Measurements from ENCODE around the gene RAB11FIP4.
"Not testable (repeated sequence)": the region's sequence is repeated elsewhere in the genome, so short reads cannot be mapped to it uniquely, and the experiment has no call there.

RAB11FIP4 gene

DNA sequence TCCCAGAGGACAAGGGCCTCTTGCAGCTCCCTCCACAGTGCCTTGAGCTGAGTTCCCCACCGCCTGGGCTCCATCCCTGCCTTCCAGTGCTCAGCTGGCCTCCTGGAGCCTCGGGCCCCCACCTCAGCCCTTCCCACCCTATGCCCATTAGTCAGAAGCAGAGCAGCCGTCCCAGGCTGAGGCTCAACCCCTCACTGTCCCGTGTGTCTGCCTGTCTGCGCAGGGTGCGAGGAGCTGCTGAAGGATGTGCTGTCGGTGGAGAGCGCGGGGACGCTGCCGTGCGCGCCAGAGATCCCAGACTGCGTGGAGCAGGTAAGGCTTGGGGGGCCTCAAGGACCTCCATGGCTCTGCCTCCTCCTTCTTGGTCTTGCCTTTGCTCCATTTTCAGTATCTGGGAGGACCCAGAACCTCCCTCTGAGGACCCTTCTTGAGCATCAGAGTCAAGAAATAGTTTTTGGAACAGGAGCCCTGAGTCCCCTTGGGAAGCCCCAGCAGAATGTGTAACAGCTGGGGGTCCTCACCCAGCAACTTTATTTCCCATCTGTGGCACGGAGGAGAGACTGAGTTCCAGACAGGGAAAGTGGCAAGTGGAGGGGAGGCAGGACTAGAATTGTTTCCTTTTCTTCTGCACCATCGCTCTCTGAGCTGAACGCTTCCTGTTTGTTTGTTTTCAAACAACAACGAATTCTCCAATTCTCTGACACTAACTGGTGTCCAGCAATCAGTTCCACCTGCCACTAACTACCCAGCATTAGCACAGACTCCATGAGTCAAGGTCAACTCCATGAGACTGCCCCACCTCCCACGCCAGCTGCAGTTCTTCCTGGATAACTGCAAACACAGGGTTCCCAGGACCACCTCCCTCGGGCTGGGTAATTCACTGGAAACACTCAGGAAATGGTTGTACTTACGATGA is 42.6 kb downstream of the RAB11FIP4 start:
- DNase-seq, result no peak

DNA sequence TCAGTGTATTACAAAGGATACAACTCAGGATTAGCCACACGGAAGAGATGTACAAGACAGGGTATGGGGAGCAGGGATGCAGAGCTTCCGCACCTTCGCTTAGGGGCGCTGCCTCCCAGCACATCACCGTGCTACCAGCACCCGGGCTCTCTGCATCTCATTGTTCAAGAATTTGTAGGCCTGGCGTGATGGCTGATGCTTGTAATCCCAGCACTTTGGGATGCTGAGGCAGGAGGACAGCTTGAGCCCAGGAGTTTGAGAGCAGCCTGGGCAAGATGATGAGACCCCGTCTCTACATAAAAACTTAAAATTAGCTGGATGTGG is 43.2 kb downstream of the RAB11FIP4 start:
- DNase-seq, result no peak

- DNase-seq, result no peak
Observed at GRCh38 chr17:31435581-31435980, 44.1 kb downstream of the RAB11FIP4 start.

DNA sequence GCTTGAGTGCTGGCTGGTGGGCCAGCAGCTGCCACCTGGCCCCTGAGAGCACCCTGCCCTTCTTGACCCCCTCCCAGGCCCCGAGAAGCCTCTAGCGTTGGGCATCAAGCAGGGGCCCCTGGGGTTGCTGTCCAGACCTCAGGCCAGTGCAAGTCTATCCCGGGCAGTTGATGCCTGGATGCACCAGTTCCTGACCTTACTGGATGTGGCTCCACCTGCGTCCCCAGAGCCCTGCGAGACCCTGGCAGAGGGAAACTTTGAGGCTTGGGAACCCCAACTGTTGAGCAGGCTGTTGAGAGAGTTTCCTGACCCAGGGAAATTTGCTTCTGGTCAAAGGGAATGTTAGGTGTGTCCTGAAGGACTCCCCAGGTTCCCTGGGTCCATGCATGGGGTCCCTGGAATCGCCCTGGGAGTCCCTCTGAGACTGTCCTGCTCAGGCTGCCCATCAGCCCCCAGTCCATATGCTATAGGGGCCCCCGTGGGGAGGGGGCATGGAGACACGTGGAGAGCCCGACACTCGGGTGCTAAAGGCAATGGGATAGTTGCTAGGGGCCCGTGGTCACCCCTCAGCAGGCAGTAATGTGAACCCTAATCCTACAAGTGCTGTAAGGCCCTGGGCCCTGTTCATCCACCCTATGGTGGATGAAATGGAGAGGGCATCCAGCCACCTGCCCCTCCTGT is 46.4 kb downstream of the RAB11FIP4 start:
- DNase-seq, result no peak

- no peak for DNase-seq
Observed at GRCh38 chr17:31439716-31440115, 48.2 kb downstream of the RAB11FIP4 start.

DNA sequence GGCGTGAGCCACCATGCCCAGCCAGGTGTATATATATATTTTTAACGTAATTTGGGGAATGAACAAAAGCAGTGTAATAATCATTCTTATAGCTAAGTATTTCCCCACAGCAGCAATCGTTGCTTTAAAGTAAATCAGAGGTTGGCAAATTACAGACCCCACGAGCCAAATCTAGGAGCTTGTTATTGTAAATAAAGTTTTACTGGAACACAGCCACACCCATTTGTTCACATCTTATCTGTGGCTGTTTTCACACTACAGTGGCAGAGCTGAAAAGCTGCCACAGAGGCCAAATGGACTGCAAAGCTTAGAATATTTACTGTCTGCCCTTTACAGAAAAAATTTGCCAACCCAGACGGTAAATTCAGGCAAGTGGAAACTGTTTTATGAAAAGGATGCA is 50.8 kb downstream of the RAB11FIP4 start:
- DNase-seq, result no peak

GRCh38 chr17:31442856-31443255 is 51.4 kb downstream of the RAB11FIP4 start:
- DNase-seq, result not testable (repeated sequence)

DNA sequence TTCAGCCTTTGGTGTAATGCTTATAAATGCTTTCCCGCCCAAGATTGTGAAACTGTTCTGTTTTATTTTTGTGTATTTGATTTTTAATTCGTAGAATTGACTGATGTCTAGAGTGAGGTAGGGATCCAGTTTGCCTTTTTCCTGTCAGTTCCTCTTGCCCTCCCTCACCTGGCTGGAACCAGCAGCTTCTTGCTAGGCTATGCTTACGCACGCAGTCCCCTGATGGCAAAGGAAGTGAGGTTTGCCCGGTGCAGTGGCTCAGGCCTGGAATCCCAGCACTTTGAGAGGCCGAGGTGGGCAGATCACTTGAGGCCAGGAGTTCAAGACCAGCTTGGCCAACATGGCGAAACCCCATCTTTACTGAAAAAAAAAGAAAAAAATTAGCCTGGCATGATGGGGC is 51.9 kb downstream of the RAB11FIP4 start:
- DNase-seq, result no peak

DNA sequence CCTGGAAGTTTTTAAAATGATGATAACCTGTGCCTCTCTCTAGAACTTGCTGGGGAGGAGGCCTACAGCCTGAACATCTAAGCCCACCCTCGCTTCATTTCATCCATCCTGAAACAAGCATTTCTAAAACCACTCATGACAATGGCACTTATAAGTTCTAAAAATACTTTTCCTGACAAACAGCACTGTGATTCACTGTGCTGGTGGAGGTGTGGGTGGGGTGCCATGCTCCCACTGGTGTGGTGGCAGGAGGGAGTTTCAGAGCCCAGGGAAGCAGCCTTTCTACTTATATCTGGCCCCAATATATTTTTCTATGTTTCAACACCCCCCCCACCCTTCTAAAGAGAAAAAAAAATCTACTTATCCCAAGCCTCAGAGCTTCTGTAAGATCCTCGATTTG is 52.6 kb downstream of the RAB11FIP4 start:
- DNase-seq, result no peak

- no peak for DNase-seq
Observed at GRCh38 chr17:31446195-31446967, 54.9 kb downstream of the RAB11FIP4 start.

DNA sequence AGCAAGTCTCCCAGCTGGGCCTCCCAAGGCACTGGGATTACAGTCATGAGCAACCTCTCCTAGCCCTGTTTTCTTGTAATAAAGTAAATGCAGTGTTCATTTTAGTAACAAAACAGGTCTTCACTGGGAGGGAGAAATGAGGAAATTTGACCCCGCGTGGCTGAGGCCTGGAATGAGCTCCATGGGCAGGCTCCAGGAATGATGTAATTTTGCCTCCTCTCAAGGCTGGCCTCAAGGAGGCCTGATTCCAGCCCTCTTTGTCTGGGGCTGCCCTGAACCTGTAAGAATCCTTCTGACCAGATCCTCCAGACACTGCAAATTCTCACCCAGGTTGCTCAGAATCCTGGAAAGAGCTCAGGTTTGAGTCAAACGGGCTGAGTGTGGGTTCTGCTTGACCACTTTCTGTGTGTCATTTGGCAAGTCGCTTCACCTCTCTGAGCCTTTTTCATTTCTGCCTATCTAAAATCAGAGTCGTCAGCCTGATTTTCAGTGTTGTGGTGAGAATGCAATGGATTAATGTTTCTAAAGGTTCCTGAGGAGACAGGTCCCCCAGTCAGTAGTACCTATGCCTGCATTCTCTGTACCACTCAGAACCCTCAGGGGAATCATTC is 57.1 kb downstream of the RAB11FIP4 start:
- no peak for DNase-seq

- no peak for DNase-seq
Observed at GRCh38 chr17:31449111-31449510, 57.6 kb downstream of the RAB11FIP4 start.

- no peak for DNase-seq
Observed at GRCh38 chr17:31449746-31450145, 58.3 kb downstream of the RAB11FIP4 start.

DNA sequence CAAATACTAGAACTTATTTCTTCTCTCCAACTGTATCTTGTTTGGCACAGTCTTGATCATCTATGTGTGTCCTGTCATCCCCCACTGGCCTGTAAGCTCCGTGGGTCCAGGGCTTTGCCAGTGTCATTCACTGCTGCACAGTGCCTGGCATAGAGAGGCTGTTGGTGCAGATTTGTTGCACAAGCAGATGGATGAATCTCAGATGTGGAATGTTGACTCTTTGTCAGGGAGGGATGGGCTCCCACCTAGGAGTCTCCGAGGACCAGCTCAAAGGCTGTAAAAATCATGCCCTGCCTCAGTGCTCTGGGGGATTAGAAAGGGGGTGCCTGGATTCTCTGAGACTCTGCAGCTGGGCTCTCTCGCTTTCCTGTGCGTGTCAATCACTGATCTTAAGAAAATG is 60.6 kb downstream of the RAB11FIP4 start:
- DNase-seq, result no peak

DNA sequence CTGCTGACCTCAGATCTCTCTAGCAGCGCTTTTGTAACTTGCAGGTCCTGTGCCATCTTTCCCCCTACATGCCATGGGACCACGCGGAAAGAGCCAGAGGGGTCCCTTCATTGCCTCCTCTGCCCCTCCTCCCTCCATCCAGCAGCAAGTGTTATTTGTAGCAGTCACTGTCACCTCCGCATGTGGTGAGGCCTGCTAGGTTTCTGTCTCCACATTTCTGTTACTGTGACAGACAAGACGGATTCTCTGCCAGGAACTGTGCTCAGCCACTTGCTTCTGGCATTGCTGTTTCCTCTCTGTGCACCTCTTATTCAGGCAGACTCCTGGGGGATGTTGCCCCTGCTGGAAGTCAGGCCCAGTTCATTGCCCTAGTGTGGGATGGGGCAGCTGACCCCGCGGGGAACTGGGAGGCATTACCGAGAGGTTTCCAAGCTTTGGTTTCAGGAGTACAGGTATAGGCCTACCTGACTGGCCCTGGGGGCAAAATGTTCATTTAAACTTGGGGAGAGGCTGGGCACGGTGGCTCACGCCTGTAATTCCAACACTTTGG is 61.2 kb downstream of the RAB11FIP4 start:
- no peak for DNase-seq

DNA sequence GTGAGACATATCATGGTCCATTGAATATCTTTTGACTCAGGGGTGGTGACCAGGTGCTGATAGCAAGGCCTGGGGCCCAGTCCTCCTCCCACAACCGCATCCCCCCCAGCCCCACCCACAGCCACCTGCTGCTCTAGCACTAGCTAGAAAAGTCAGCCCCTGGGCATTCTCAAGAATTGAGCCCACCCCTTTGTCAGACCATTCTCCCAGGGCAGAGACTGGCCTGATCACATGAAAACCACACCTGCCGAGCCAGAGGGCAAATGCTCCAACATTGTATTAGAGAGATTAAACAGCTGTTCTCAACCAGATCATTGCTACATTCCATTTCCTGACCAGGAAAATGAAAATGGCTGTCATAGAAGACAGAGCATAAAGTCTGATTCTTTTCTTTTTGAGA is 62.4 kb downstream of the RAB11FIP4 start:
- DNase-seq, result no peak

DNA sequence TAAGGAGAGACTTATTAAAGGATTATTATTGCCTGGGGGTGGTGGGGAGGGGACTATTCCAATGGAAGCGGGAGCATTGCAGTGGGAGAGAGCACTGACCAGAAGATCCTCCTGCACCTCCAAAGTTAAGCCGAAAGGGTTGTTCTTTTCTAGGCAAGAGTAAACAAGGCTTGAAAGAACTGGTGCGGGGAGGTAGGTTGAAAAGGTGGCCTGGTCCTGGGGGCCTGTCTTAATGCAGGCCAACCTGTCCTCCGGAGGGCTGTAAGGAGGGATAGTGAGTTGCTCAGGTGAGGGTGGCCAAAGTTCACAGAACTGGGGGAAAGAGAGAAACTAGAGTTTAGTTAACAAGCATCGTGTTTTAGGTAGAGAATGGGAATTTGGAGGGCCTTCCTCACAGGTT is 65.3 kb downstream of the RAB11FIP4 start:
- no peak for DNase-seq

GRCh38 chr17:31457391-31458234 is 66.1 kb downstream of the RAB11FIP4 start:
- no peak for DNase-seq

DNA sequence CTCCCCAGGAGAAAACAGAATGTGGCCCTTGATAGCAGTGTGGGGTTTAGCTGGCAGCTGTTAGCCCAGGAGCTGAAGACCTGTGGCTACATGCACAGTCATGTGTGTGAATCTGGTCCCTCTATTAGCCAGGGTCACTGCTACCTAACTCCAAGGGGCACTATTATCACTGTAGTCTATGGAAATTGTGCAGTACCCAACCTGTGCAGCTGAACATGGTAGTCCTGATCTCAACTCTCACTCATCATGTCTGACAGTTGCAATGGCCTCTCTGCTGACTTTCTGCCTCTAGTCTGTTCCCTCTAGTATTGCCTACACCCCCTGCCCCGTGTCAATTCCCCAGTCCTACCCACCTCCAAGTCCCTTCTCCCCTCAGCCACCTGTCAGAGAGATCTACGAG is 67.4 kb downstream of the RAB11FIP4 start:
- no peak for DNase-seq

GRCh38 chr17:31459716-31460115 is 68.2 kb downstream of the RAB11FIP4 start:
- DNase-seq, result no peak

DNA sequence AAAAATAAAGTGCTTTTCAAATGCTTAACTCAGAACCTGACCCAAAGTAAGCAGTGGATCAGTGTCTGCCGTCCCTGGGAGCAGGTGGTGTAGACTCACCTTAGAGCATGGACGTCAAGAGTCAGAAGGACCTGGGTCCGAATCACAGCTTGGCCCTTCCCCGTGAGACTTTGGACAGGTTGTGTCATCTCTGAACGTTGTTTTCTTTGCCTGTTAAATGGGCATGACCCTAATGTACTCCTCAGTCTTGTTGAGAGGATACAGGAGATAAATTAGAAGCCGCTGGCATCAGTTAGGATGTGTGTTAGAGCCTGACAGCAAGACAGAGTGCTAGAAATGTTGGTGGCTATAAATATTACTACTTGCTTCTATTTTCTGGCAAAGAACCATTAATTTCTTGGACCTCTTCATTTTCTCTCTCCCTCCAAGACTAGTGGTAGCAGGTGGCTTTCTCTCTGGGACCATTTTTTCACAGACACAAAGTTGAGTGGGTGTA is 68.8 kb downstream of the RAB11FIP4 start:
- no peak for DNase-seq
